B cell (primary cell): Measurements from ENCODE around the gene DIAPH1. TPM values are rescaled to one million over a fixed set of nuclear protein-coding genes. Genes with fewer than 3 reads are reported as not detected.

Experiments
- ATAC-seq: fragments of 200-7000 bp; cut with Tn5 transposase; one replicate; pipeline ENCODE4 v1.10.0; 2021; ENCODE audit warnings: low read depth, mild to moderate bottlenecking, moderate number of reproducible peaks, moderate library complexity
- CTCF ChIA-PET: fragments of 350-600 bp; sonication (Branson Sonifier 250); formaldehyde crosslinking; loops from one replicate; lab custom pipeline; 2021; ENCODE audit warnings: antibody characterized with exemption, inconsistent platforms; lab: Charles Lee
- POLR2A ChIA-PET: fragments of 350-600 bp; sonication (Branson Sonifier 250); formaldehyde crosslinking; loops from one replicate; lab custom pipeline; 2021; ENCODE audit warnings: antibody characterized with exemption; lab: Charles Lee
- DNase-seq: peaks from one replicate; pipeline ENCODE4 v3.0.0; 2013
- H2AFZ ChIP-seq: 2 replicates; pipeline ENCODE4 v1.6.1; 2012; ENCODE audit warnings: mild to moderate bottlenecking, low read depth, low read length; ENCODE audit not compliant: insufficient read depth, poor library complexity, severe bottlenecking
- H3K27ac ChIP-seq, 2 donors: 1 replicate in 1 of 2; 2 replicates in 1 of 2; pipeline ENCODE4 v1.5.1; 2012 to 2013; ENCODE audit warnings: low read length in 2 of 2, mild to moderate bottlenecking in 2 of 2, moderate library complexity in 1 of 2
- H3K27me3 ChIP-seq, 4 experiments: fragments of 200-600 bp in 1 of 4; sonication (generic) in 1 of 4; replicated peaks in 1 of 4; 1 replicate in 2 of 4; 2 replicates in 2 of 4; pipeline versions ENCODE4 v1.6.1 to v1.7.0; 2013 to 2016; ENCODE audit warnings: low read length in 3 of 4, mild to moderate bottlenecking in 2 of 4, mixed read lengths in 1 of 4, moderate library complexity in 1 of 4; ENCODE audit not compliant: insufficient read depth in 4 of 4, control insufficient read depth in 3 of 4; ENCODE audit errors: control extremely low read depth in 1 of 4
- H3K36me3 ChIP-seq, 2 experiments: replicated peaks in 1 of 2; 1 replicate in 1 of 2; 2 replicates in 1 of 2; pipeline versions ENCODE4 v1.6.1 to v1.7.1; 2013; ENCODE audit warnings: low read length in 1 of 2; ENCODE audit not compliant: insufficient read depth in 2 of 2, control insufficient read depth in 1 of 2; ENCODE audit errors: control extremely low read depth in 1 of 2, extremely low read depth in 1 of 2
- H3K4me1 ChIP-seq, 2 donors: fragments of 200-600 bp in 1 of 2; sonication (generic) in 1 of 2; 1 replicate in 1 of 2; 2 replicates in 1 of 2; pipeline versions ENCODE4 v1.5.1 to v1.6.1; 2013 to 2017; ENCODE audit warnings: low read length in 2 of 2; ENCODE audit not compliant: control insufficient read depth in 2 of 2, insufficient read depth in 2 of 2
- H3K4me2 ChIP-seq: replicated peaks from 2 replicates; pipeline ENCODE3; 2012; ENCODE audit warnings: mild to moderate bottlenecking, low read depth, low read length; ENCODE audit not compliant: poor library complexity, severe bottlenecking
- H3K4me3 ChIP-seq, 5 experiments: fragments of 200-600 bp in 1 of 5; sonication (generic) in 1 of 5; 1 replicate in 3 of 5; 2 replicates in 2 of 5; pipeline versions ENCODE4 v1.5.1 to v1.7.0; 2011 to 2016; ENCODE audit warnings: low read length in 4 of 5, mild to moderate bottlenecking in 4 of 5, low read depth in 2 of 5, control low read depth in 1 of 5, moderate library complexity in 1 of 5; ENCODE audit not compliant: insufficient read depth in 1 of 5; ENCODE audit errors: control extremely low read depth in 1 of 5, extremely low read depth in 1 of 5
- H3K79me2 ChIP-seq: fragments of 200-600 bp; sonication (generic); one replicate; pipeline ENCODE4 v1.6.0; 2016; ENCODE audit warnings: low read length; ENCODE audit not compliant: control insufficient read depth, insufficient read depth
- H3K9ac ChIP-seq: fragments of 200-600 bp; sonication (generic); 2 replicates; pipeline ENCODE4 v1.6.1; 2017; ENCODE audit warnings: mild to moderate bottlenecking, low read length, moderate library complexity
- H3K9me3 ChIP-seq, 3 donors: one replicate each; pipeline versions ENCODE4 v1.6.1 to v1.7.1; 2013; ENCODE audit warnings: low read length in 2 of 3; ENCODE audit not compliant: control insufficient read depth in 2 of 3, insufficient read depth in 1 of 3; ENCODE audit errors: control extremely low read depth in 1 of 3
- H4K20me1 ChIP-seq: 2 replicates; pipeline ENCODE4 v1.6.0; 2012; ENCODE audit warnings: mild to moderate bottlenecking, low read length; ENCODE audit not compliant: insufficient read depth, control insufficient read depth, poor library complexity, severe bottlenecking
- H3K27ac Mint-ChIP-seq: one replicate; pipeline ENCODE4 v1.8.0; 2021; ENCODE audit warnings: mixed read lengths
- H3K27me3 Mint-ChIP-seq: one replicate; pipeline ENCODE4 v1.8.0; 2021; ENCODE audit warnings: mixed read lengths
- H3K4me1 Mint-ChIP-seq: one replicate; pipeline ENCODE4 v1.8.0; 2021; ENCODE audit warnings: mixed read lengths
- H3K4me3 Mint-ChIP-seq: one replicate; pipeline ENCODE4 v1.8.0; 2021; ENCODE audit warnings: mixed read lengths
- H3K9me3 Mint-ChIP-seq: one replicate; pipeline ENCODE4 v1.8.0; 2022; ENCODE audit warnings: mixed read lengths; ENCODE audit not compliant: insufficient read depth
- EZH2 ChIP-seq: IDR thresholded peaks from 2 replicates; pipeline ENCODE4 v1.6.1; 2012; ENCODE audit warnings: borderline replicate concordance, low read depth, mild to moderate bottlenecking, moderate library complexity, low read length; ENCODE audit not compliant: insufficient read depth, poor library complexity, severe bottlenecking
- WGBS: methylation state at CpG from one replicate; pipeline ENCODE4 v1.1.5; 2013; ENCODE audit warnings: missing lambda C conversion rate; ENCODE audit not compliant: insufficient coverage; 5-methylcytosine and 5-hydroxymethylcytosine counted together
- intact Hi-C: fragments of 100-400 bp; cut with micrococcal nuclease; formaldehyde crosslinking; loops from one replicate; pipeline ENCODE4 v1.10.0; 2022
- polyA plus RNA-seq: library from polyadenylated mRNA; depleted of rRNA; stranded (reverse); fragments of >200 nt; gene quantifications from 2 replicates; pipeline ENCODE4 v1.2.3, GENCODE V29; 2012
- total RNA-seq, 2 donors: library from RNA; stranded (reverse); fragments of 120-200 nt in 1 of 2; gene quantifications; 1 replicate in 1 of 2; 2 replicates in 1 of 2; pipeline versions ENCODE4 v1.2.3 to v1.2.4, GENCODE V29; 2013 to 2022
- TF ChIP-seq, protein P1 (sequence below): fragments of 200-600 bp; IDR thresholded peaks from one replicate; pipeline ENCODE4 v1.8.0; 2022; ENCODE audit warnings: antibody characterized with exemption, mild to moderate bottlenecking

DIAPH1 gene
- total and polyA plus RNA-seq, 2 donors (not counting 1 experiment from before 2014, with no cell fraction given): 59.7 to 113 TPM

DNA sequence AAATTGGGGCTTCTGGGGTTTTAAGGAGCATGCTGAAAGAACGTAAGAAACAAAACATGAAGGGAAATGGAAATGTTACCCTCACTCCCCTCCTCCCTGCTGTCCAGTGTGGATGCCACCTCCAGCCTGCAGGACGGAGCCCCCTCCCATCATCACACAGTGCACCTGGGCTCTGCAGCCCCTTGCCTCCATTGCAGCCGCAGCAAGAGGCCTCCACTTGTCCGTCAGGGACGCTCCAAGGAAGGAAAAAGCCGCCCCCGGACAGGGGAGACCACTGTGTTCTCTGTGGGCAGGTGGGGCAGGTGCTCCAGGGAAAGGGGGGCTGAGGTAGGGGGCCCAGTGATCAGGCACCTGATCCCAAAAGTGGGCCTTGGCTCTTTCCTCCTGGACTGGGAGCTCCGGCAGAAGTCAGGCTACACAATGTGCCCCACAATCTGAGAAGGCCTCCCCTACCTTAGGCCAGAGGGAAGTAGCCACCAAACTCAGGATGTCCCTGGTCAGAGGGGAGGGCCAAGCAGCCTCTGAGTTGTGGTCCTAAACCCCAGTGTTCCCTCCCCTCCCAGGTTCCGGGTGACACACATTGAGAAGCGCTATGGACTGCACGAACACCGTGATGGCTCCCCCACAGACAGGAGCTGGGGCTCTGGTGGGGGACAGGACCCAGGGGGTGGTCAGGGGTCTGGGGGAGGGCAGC, 20.7 kb upstream of the DIAPH1 start:
- TF ChIP-seq, protein P1, sequence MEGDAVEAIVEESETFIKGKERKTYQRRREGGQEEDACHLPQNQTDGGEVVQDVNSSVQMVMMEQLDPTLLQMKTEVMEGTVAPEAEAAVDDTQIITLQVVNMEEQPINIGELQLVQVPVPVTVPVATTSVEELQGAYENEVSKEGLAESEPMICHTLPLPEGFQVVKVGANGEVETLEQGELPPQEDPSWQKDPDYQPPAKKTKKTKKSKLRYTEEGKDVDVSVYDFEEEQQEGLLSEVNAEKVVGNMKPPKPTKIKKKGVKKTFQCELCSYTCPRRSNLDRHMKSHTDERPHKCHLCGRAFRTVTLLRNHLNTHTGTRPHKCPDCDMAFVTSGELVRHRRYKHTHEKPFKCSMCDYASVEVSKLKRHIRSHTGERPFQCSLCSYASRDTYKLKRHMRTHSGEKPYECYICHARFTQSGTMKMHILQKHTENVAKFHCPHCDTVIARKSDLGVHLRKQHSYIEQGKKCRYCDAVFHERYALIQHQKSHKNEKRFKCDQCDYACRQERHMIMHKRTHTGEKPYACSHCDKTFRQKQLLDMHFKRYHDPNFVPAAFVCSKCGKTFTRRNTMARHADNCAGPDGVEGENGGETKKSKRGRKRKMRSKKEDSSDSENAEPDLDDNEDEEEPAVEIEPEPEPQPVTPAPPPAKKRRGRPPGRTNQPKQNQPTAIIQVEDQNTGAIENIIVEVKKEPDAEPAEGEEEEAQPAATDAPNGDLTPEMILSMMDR: no peak
- TF ChIP-seq EZH2: no peak
- Histone ChIP-seq H3K27me3 (no peaks in the 10 kb centered on the region), H3K36me3 (peaks cover under 1 to 28% of the 10 kb centered on the region in 2 experiments), H4K20me1 (peaks cover 16% of the 10 kb centered on the region), H2AFZ (no peak overlapping the region), H3K79me2 (peaks cover 29% of the 10 kb centered on the region), H3K9ac (no peak overlapping the region), H3K9me3 (no peaks in the 10 kb centered on the region), H3K27ac (no peak overlapping the region), H3K4me2 (no peak overlapping the region), H3K4me3 (no peak overlapping the region), H3K4me1 (peaks cover 24 to 28% of the 10 kb centered on the region in 2 donors)
- intact Hi-C loops: no loop called here
- ChIA-PET POLR2A (interaction anchor here (1.1 to 3.6 kb wide), 2 partner anchors 12 kb away, joined by 3 to 22 read pairs; partner anchors contain the start of gene FCHSD1), CTCF (interaction anchor here (0.5 to 10.3 kb wide), 5 partner anchors 8 to 337 kb away, joined by 3 to 124 read pairs (median 3); partner anchors contain the start of genes DIAPH1 and PCDH1)
- Mint-ChIP-seq H3K27me3 (no peaks in the 10 kb centered on the region), H3K4me1 (peaks cover 26% of the 10 kb centered on the region), H3K9me3 (no peaks in the 10 kb centered on the region), H3K27ac (no peak overlapping the region), H3K4me3 (no peak overlapping the region)
- DNase-seq (no peak), ATAC-seq (no peak)
- WGBS: 96% methylated on average over 11 of the region's 12 CpGs

DNA sequence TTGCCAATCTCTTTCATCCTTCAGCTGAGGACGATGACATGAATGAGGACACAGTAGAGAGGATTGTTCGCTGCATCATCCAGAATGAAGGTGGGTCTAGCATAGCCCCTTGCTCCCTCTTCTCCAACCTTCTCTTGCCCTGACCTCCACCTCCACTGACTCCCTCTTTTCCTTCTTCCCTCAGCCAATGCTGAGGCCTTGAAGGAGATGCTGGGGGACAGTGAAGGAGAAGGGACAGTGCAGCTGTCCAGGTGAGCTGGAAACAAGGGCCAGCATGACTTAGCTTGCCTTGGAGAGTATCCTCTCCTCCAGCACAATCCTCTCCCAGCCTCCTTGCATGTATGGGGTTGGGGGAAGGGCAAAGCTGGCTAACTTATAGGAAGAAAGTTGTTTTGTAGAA, 20.0 kb upstream of the DIAPH1 start:
- Histone ChIP-seq H3K9ac (no peak overlapping the region), H3K4me3 (peak overlapping the region in 1 of 5 experiments; percentile 98), H3K27ac (peak overlapping the region in 1 of 2 donors; percentile 32), H3K4me2 (peak overlapping the region; percentile 93), H3K9me3 (no peaks in the 10 kb centered on the region), H4K20me1 (peaks cover 23% of the 10 kb centered on the region), H3K4me1 (peaks cover 30 to 35% of the 10 kb centered on the region in 2 donors), H3K79me2 (peaks cover 36% of the 10 kb centered on the region), H2AFZ (no peak overlapping the region), H3K36me3 (peaks cover 0 to 21% of the 10 kb centered on the region in 2 experiments), H3K27me3 (no peaks in the 10 kb centered on the region)
- TF ChIP-seq, protein P1: no peak
- TF ChIP-seq EZH2: no peak
- CTCF ChIA-PET: interaction anchor here (0.5 to 10.3 kb wide), 9 partner anchors 9 to 338 kb away, joined by 3 to 124 read pairs (median 5); partner anchors contain the start of genes DIAPH1, FCHSD1, PCDH1 and TAF7
- POLR2A ChIA-PET: interaction anchor here (3.6 kb wide), 1 partner anchor 12 kb away, joined by 22 read pairs; the partner anchor contains the start of gene FCHSD1
- no CpG with 5 or more reads among the region's 2 CpGs for WGBS
- H3K27ac Mint-ChIP-seq: no peak overlapping the region
- no peaks in the 10 kb centered on the region for H3K9me3 Mint-ChIP-seq
- H3K4me3 Mint-ChIP-seq: peak overlapping the region; percentile 94
- no peak for DNase-seq
- peaks cover 32% of the 10 kb centered on the region for H3K4me1 Mint-ChIP-seq
- no peaks in the 10 kb centered on the region for H3K27me3 Mint-ChIP-seq
- no peak for ATAC-seq
- intact Hi-C loops: no loop called here
